ENCODE results near the gene AP1AR.
A peak's percentile ranks its signal among the peaks of the same experiment; 100 is the strongest.
"Not testable (repeated sequence)": the region's sequence is repeated elsewhere in the genome, so short reads cannot be mapped to it uniquely, and the experiment has no call there.

AP1AR gene

GRCh38 chr4:112289407-112290253, 58.0 kb downstream of the AP1AR start:
- no peak for DNase-seq (ENCODE audit: extremely low read depth, low read depth)
- TF ChIP-seq, protein P1, sequence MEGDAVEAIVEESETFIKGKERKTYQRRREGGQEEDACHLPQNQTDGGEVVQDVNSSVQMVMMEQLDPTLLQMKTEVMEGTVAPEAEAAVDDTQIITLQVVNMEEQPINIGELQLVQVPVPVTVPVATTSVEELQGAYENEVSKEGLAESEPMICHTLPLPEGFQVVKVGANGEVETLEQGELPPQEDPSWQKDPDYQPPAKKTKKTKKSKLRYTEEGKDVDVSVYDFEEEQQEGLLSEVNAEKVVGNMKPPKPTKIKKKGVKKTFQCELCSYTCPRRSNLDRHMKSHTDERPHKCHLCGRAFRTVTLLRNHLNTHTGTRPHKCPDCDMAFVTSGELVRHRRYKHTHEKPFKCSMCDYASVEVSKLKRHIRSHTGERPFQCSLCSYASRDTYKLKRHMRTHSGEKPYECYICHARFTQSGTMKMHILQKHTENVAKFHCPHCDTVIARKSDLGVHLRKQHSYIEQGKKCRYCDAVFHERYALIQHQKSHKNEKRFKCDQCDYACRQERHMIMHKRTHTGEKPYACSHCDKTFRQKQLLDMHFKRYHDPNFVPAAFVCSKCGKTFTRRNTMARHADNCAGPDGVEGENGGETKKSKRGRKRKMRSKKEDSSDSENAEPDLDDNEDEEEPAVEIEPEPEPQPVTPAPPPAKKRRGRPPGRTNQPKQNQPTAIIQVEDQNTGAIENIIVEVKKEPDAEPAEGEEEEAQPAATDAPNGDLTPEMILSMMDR (IDR thresholded peaks at IDR 0.05; ENCODE audit: low read depth, low read length): no peak

DNA sequence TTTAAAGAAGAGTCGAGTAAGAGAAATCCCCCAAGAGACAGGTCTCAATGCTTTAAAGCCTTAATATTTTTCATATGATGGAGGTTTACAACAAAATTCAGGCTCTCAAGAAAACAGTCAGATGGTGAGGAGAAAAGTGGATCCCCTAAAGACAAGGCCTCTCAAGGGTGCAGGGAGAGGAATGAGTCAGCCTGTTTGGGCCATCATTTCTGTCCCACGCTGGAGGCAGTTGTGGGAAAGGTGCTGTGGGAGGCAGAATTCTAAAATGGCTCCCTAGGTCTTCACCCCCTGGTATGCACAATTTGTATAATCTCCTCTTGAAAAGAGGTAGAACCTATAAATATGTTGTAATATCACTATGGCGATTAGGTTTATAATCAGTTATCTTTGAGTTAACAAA, 58.8 kb downstream of the AP1AR start:
- DNase-seq (ENCODE audit: extremely low read depth, low read depth): no peak
- TF ChIP-seq, protein P1 (IDR thresholded peaks at IDR 0.05; ENCODE audit: low read depth, low read length): no peak

- TF ChIP-seq, protein P1 (IDR thresholded peaks at IDR 0.05; ENCODE audit: low read depth, low read length): no peak
- DNase-seq (ENCODE audit: extremely low read depth, low read depth): peak; percentile 82
Observed at GRCh38 chr4:112296949-112297880, 65.6 kb downstream of the AP1AR start, which contains the start of gene ALPK1. Gene ALPK1 (plus strand): TSS chr4:112297369.

GRCh38 chr4:112299721-112300120, 68.1 kb downstream of the AP1AR start:
- TF ChIP-seq, protein P1 (IDR thresholded peaks at IDR 0.05; ENCODE audit: low read depth, low read length): no peak

DNA sequence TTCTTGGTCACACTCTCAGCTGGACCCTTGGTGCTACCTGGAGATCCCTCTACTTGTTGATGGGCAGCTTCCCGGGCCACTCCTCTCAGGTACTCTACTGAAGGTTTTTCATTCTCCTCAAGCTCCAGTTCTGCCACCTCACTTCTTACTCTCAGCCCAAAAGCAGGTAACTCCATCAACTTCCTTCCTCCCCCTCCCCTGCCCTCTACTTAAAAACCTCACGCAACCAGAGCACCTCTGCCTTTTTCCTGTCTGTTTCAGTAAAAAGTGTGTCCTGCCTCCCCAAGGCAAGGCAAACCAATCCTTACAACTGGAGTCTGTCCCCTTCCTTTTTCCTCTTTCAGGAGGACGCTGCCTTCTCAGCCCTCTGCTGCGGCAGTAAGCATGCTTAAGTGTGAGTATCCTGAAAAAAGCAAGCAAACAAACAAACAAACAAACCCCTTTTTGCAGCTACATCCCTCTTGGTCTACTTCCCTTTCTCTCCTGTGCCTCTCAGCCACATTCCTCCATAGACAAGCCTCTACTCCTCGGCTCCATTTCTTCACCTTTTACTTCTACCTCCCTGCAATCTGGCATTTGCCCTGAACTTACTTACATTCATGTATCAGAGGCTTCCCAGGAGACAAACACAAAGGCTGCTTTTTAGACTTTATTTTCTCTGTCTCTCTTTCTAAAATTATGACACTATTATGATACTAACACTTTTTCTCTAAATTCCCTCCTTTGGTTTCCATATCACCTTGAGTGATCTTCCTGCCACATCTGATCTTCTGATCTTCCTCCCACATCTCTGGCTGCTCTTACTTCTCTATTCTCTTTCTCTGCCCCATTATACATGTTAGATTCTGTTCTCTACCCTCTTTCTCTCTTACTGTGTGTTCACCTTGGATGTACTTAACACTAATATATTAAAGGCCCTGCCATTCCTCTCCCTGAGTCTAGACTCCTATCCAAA, 71.0 kb downstream of the AP1AR start:
- TF ChIP-seq, protein P1 (IDR thresholded peaks at IDR 0.05; ENCODE audit: low read depth, low read length): no peak
- DNase-seq (ENCODE audit: extremely low read depth, low read depth): no peak

More at GRCh38 chr4:112299721-112300120, 68.1 kb downstream of the AP1AR start:
- no peak for DNase-seq (ENCODE audit: extremely low read depth, low read depth)

GRCh38 chr4:112305477-112305876, 73.9 kb downstream of the AP1AR start:
- DNase-seq (ENCODE audit: extremely low read depth, low read depth): not testable (repeated sequence)

DNA sequence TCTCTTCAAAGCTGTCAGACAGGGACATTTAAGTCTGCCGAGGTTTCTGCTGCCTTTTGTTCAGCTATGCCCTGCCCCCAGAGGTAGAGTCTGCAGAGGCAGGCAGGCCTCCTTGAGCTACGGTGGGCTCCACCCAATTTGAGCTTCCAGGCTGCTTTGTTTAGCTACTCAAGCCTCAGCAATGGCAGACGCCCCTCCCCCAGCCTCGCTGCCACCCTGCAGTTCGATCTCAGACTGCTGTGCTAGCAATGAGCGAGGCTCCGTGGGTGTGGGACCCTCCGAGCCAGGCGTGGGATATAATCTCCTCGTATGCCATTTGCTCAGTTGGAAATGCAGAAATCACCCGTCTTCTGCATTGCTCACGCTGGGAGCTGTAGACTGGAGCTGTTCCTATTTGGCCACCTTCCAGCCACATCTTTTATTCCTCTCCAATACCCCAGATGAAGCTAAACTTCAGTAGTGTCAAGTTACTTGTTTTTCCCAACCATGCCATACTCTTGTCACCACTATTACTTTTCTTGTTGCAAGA, 77.7 kb downstream of the AP1AR start:
- DNase-seq (ENCODE audit: extremely low read depth, low read depth): not testable (repeated sequence)

Data from AG09319 (cell line).